ENCODE data around the gene SDR39U1. TPM values are rescaled to one million over a fixed set of nuclear protein-coding genes. Genes with fewer than 3 reads are reported as not detected.

SDR39U1 gene
- total RNA-seq, result 8.0 and 14.4 TPM in 2 replicates

GRCh38 chr14:24442240-24443052 lies at the start of gene SDR39U1:
Gene SDR39U1, minus strand, starts transcription at chr14:24442776. Its CDS starts 7 bp downstream, at chr14:24442769.

GRCh38 chr14:24429395-24430142 lies 13.0 kb downstream of the SDR39U1 start, which contains the start of the genes CBLN3 and KHNYN:
Gene CBLN3, minus strand, starts transcription at chr14:24429668. Its CDS starts 614 bp downstream, at chr14:24429054.
Gene KHNYN, plus strand, starts transcription at chr14:24429954. Its CDS starts 777 bp downstream, at chr14:24430731.

GRCh38 chr14:24398653-24399446 lies 43.7 kb downstream of the SDR39U1 start, which contains the start of gene NYNRIN:
Gene NYNRIN, plus strand, starts transcription at chr14:24399003. Its CDS starts 244 bp downstream, at chr14:24399247.

Other genes starting within 250 kb of the SDR39U1 start
- 54.3 and 65.7 TPM in 2 replicates for gene TM9SF1, start 247.3 kb downstream of the SDR39U1 start, total RNA-seq
- gene TSSK4, start 237.1 kb downstream of the SDR39U1 start, total RNA-seq, result 0.07 TPM in 1 of 2 replicates, not detected in the other
- gene CHMP4A, start 229.3 kb downstream of the SDR39U1 start, total RNA-seq, result 48.9 and 52.4 TPM in 2 replicates
- 4.6 and 12.3 TPM in 2 replicates for gene MDP1, start 226.7 kb downstream of the SDR39U1 start, total RNA-seq
- 127 and 135 TPM in 2 replicates for gene NEDD8, start 210.4 kb downstream of the SDR39U1 start, total RNA-seq
- gene GMPR2, start 209.8 kb downstream of the SDR39U1 start, total RNA-seq, result 72.0 and 80.0 TPM in 2 replicates
- 57.8 and 143 TPM in 2 replicates for gene TINF2, start 200.2 kb downstream of the SDR39U1 start, total RNA-seq
- gene TGM1, start 179.6 kb downstream of the SDR39U1 start, total RNA-seq, result 87.8 and 123 TPM in 2 replicates
- gene RABGGTA, start 171.2 kb downstream of the SDR39U1 start, total RNA-seq, result 46.8 and 54.6 TPM in 2 replicates
- 19.8 and 27.9 TPM in 2 replicates for gene DHRS1, start 143.0 kb downstream of the SDR39U1 start, total RNA-seq
- gene NOP9, start 142.9 kb downstream of the SDR39U1 start, total RNA-seq, result 34.2 and 36.0 TPM in 2 replicates
- 1.0 and 2.8 TPM in 2 replicates for gene CIDEB, start 134.8 kb downstream of the SDR39U1 start, total RNA-seq
- gene LTB4R2, start 132.6 kb downstream of the SDR39U1 start, total RNA-seq, result 9.6 and 39.9 TPM in 2 replicates
- 5.5 and 20.0 TPM in 2 replicates for gene LTB4R, start 131.3 kb downstream of the SDR39U1 start, total RNA-seq
- 0.85 and 1.0 TPM in 2 replicates for gene ADCY4, start 107.7 kb downstream of the SDR39U1 start, total RNA-seq
- gene RIPK3, start 102.8 kb downstream of the SDR39U1 start, total RNA-seq, result 1.4 and 4.6 TPM in 2 replicates
- gene NFATC4, start 74.6 kb downstream of the SDR39U1 start, total RNA-seq, result 3.4 and 9.5 TPM in 2 replicates
- 2.4 and 23.3 TPM in 2 replicates for gene NYNRIN, start 43.8 kb downstream of the SDR39U1 start, total RNA-seq
- 0.34 and 2.5 TPM in 2 replicates for gene CBLN3, start 13.1 kb downstream of the SDR39U1 start, total RNA-seq
- gene KHNYN, start 12.8 kb downstream of the SDR39U1 start, total RNA-seq, result 134 and 140 TPM in 2 replicates
- gene CMA1, start 65.5 kb upstream of the SDR39U1 start, total RNA-seq, result not detected in 2 replicates
- not detected in 2 replicates for gene CTSG, start 133.5 kb upstream of the SDR39U1 start, total RNA-seq
- gene GZMH, start 166.9 kb upstream of the SDR39U1 start, total RNA-seq, result not detected in 2 replicates
- not detected in 2 replicates for gene GZMB, start 191.4 kb upstream of the SDR39U1 start, total RNA-seq